ENCODE measurements around the gene SLC35C1.

GRCh38 chr11:45830596-45830995, 25.6 kb downstream of the SLC35C1 start:
- TF ChIP-seq BHLHE40 (IDR thresholded peaks at IDR 0.05; ENCODE audit: borderline replicate concordance) (no peak), FOXM1 (IDR thresholded peaks at IDR 0.05; ENCODE audit: borderline replicate concordance) (no peak), ELF4 (IDR thresholded peaks at IDR 0.05) (no peak), CTBP1 (IDR thresholded peaks at IDR 0.05; ENCODE audit: borderline replicate concordance) (no peak), FOXA1 (IDR thresholded peaks at IDR 0.05) (no peak), ZNF384 (IDR thresholded peaks at IDR 0.05) (no peak), TARDBP (IDR thresholded peaks at IDR 0.05) (no peak), ARNT (IDR thresholded peaks at IDR 0.05) (no peak), NFRKB (IDR thresholded peaks at IDR 0.05) (no peak), PKNOX1 (IDR thresholded peaks at IDR 0.05) (no peak)

All from HEK293T (cell line).